NB4 (cell line): ENCODE measurements around the gene SH2D3C.

Source experiments
- DNase-seq: peaks from one replicate; pipeline ENCODE4 v3.0.0; 2010; ENCODE audit warnings: low read depth
- H3K4me3 ChIP-seq: one replicate; pipeline ENCODE4 v1.5.1; 2011; ENCODE audit warnings: mild to moderate bottlenecking, low read depth, low read length, moderate library complexity
- CTCF ChIP-seq: IDR thresholded peaks from one replicate; pipeline ENCODE4 v1.5.1; 2012; ENCODE audit warnings: low read depth, low read length
- MYC ChIP-seq: IDR thresholded peaks from 2 replicates; pipeline ENCODE4 v1.6.1; 2011; ENCODE audit warnings: low read depth, low read length
- POLR2A ChIP-seq: IDR thresholded peaks from 2 replicates; pipeline ENCODE4 v1.6.1; 2011; ENCODE audit warnings: mild to moderate bottlenecking; ENCODE audit not compliant: insufficient read length; ENCODE audit errors: extremely low read depth
- TF ChIP-seq, protein P1 (sequence below): IDR thresholded peaks from 2 replicates; pipeline ENCODE4 v1.6.1; 2011; ENCODE audit warnings: low read depth, low read length

SH2D3C gene

DNA sequence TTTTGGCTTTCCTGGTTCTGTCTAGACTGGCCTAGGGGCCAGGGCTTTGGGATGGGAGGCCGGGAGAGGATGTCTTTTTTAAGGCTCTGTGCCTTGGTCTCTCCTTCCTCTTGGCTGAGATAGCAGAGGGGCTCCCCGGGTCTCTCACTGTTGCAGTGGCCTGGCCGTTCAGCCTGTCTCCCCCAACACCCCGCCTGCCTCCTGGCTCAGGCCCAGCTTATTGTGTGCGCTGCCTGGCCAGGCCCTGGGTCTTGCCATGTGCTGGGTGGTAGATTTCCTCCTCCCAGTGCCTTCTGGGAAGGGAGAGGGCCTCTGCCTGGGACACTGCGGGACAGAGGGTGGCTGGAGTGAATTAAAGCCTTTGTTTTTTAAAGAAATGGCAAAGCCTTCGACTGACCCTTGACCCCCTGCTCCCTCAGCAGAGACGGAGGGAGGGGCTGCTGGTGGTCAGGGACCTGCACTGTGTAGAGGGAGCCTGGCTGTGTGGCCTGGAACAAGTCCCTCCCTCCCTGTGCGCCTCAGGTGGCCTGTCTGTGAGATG, 35.3 kb upstream of the SH2D3C start:
- TF ChIP-seq CTCF: no peak
- no peak for TF ChIP-seq POLR2A
- TF ChIP-seq MYC: no peak
- TF ChIP-seq, protein P1, sequence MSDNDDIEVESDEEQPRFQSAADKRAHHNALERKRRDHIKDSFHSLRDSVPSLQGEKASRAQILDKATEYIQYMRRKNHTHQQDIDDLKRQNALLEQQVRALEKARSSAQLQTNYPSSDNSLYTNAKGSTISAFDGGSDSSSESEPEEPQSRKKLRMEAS: no peak
- no peak for DNase-seq
- H3K4me3 ChIP-seq: no peak overlapping the region

DNA sequence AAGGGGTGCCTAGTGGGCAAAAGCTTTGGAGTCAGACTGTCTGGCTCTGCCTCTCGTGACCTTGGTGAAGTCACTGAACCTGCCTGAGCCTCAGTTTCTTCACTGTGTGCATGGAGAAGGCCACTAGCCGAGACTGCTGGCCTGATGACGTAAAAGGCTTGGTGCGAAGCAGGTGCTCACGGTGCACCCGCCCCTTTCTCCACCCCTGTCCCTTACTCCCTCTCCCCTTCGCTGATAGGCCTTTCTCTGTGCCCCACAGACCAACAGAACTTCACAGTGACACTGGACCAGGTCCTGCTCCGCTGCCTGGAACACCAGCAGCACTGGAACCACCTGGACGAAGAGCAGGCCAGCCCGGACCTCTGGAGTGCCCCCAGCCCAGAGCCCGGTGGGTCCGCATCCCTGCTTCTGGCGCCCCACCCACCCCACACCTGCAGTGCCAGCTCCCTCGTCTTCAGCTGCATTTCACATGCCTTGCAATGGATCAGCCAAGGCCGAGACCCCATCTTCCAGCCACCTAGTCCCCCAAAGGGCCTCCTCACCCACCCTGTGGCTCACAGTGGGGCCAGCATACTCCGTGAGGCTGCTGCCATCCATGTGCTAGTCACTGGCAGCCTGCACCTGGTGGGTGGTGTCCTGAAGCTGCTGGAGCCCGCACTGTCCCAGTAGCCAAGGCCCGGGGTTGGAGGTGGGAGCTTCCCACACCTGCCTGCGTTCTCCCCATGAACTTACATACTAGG, 34.6 kb upstream of the SH2D3C start:
- no peak for DNase-seq
- no peak for TF ChIP-seq MYC
- no peak for TF ChIP-seq CTCF
- TF ChIP-seq POLR2A: no peak
- TF ChIP-seq, protein P1: no peak
- no peak overlapping the region for H3K4me3 ChIP-seq

DNA sequence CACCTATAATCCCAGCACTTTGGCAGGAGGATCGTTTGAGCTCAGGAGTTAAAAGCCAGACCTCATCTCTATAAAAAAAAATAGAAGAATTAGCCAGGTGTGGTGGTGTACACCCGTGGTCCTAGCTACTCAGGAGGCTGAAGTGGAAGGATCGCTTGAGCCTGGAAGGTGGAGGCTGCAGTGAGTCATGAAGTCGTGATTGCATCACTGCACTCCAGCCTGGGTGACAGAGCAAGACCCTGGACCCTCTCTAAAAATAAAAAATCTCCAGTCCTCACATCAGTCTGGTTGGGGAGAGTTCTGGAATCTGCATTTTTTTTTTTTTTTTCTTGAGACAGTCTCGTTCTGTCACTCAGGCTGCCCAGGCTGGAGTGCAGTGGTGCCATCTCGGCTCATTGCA, 33.5 kb upstream of the SH2D3C start:
- TF ChIP-seq POLR2A: no peak
- no peak for TF ChIP-seq MYC
- TF ChIP-seq, protein P1: no peak
- TF ChIP-seq CTCF: no peak

DNA sequence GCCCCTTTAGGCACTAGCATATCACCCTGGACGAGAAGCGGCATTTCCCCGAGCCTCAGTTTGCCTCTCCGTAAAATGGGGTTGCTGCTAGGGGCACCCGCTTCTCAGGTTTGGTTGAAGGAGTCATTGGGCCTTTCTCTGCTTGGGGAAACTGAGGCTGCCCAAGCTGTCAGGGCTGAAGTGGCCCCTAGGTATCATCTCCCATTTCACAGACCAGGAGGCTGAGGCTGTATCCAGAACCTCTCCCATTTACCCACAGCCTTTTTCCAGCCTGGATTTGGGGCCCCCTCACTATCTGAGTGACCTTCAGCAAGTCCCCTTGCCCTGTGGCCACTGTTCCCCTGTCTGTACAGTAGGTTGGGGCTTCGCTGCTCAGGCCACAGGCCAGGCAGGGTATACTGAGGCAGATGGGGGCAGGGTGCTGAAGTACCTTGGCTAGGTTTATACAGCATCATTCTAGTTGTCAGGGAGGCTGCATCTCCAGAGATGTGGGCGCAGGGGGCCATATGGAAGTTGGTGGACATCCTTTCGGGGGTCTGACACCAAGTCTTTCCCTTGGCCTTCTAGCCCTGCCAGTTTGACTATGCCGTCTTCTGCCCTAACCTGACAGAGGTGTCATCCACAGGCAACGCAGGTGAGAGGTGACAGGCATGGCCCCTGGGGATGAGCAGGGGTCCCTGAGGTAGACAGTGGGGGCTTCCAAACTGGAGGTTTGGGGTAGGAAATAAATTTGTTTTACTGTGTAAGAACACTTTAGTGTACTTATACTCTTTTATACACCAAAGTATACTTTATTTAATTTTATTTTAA, 32.1 kb upstream of the SH2D3C start:
- no peak overlapping the region for H3K4me3 ChIP-seq
- TF ChIP-seq POLR2A: no peak
- no peak for TF ChIP-seq CTCF
- TF ChIP-seq, protein P1: no peak
- no peak for TF ChIP-seq MYC
- DNase-seq: no peak

More for the DNA sequence above, 33.5 kb upstream of the SH2D3C start:
- H3K4me3 ChIP-seq: no peak overlapping the region
- DNase-seq: no peak

GRCh38 chr9:127809540-127810377, 31.3 kb upstream of the SH2D3C start:
- DNase-seq: no peak
- no peak for TF ChIP-seq MYC
- TF ChIP-seq CTCF: no peak
- no peak overlapping the region for H3K4me3 ChIP-seq
